H1 (cell line): ENCODE data around the gene CREB1. TPM values are rescaled to one million over a fixed set of nuclear protein-coding genes. Genes with fewer than 3 reads are reported as not detected.

ENCODE experiments used
- CTCF ChIA-PET: fragments of 300-600 bp; sonication (Branson Sonifier 250); formaldehyde crosslinking; loops from one replicate; lab custom pipeline; 2021; ENCODE audit not compliant: partially characterized antibody; lab: Charles Lee
- POLR2A ChIA-PET: fragments of 300-600 bp; sonication (Branson Sonifier 250); formaldehyde crosslinking; loops from one replicate; lab custom pipeline; 2021; ENCODE audit warnings: inconsistent platforms; ENCODE audit not compliant: partially characterized antibody; lab: Charles Lee
- DNase-seq, 2 experiments: peaks; one replicate each; pipeline versions ENCODE4 v3.0.0 to v3.0.0-alpha.2; 2010 to 2022; ENCODE audit warnings: low spot score in 2 of 2, low read depth in 1 of 2, mixed read lengths in 1 of 2
- FAIRE-seq: peaks from 2 replicates; lab custom pipeline; 2011; peaks lifted over from hg19 to GRCh38; lab: Jason Lieb, UNC
- H2AFZ ChIP-seq: 2 replicates; pipeline ENCODE4 v1.8.1; 2012; ENCODE audit warnings: low read length, inconsistent platforms
- H2AK5ac ChIP-seq: 2 replicates; pipeline ENCODE4 v1.6.1; 2013; ENCODE audit warnings: low read depth, low read length
- H2BK120ac ChIP-seq: replicated peaks from 2 replicates; pipeline ENCODE3; 2013; ENCODE audit warnings: low read depth, low read length, inconsistent platforms
- H2BK12ac ChIP-seq: 2 replicates; pipeline ENCODE4 v1.6.1; 2013; ENCODE audit warnings: low read depth, low read length
- H2BK15ac ChIP-seq: 2 replicates; pipeline ENCODE4 v1.6.1; 2013; ENCODE audit warnings: low read length
- H2BK20ac ChIP-seq: 2 replicates; pipeline ENCODE4 v1.6.1; 2013; ENCODE audit warnings: low read length
- H2BK5ac ChIP-seq: 2 replicates; pipeline ENCODE4 v1.6.1; 2013; ENCODE audit warnings: low read depth, low read length
- H3K14ac ChIP-seq: 2 replicates; pipeline ENCODE4 v1.6.1; 2013; ENCODE audit warnings: inconsistent platforms; ENCODE audit not compliant: insufficient read length
- H3K18ac ChIP-seq: 2 replicates; pipeline ENCODE4 v1.6.1; 2013; ENCODE audit warnings: low read length; ENCODE audit errors: extremely low read depth
- H3K23ac ChIP-seq: 2 replicates; pipeline ENCODE4 v1.6.1; 2013; ENCODE audit warnings: inconsistent platforms; ENCODE audit not compliant: insufficient read length
- H3K23me2 ChIP-seq: 2 replicates; pipeline ENCODE4 v1.6.1; 2013; ENCODE audit warnings: low read depth, low read length
- H3K27ac ChIP-seq: 2 replicates; pipeline ENCODE4 v1.6.1; 2011; ENCODE audit warnings: low read depth, low read length, inconsistent platforms
- H3K27me3 ChIP-seq, 4 experiments: replicated peaks in 1 of 4; 1 replicate in 1 of 4; 2 replicates in 3 of 4; pipeline versions ENCODE4 v1.6.1 to v1.8.1; 2011 to 2013; ENCODE audit warnings: low read length in 3 of 4, mild to moderate bottlenecking in 3 of 4, inconsistent platforms in 2 of 4, mixed read lengths in 2 of 4, moderate library complexity in 1 of 4; ENCODE audit not compliant: control insufficient read depth in 3 of 4, insufficient read depth in 3 of 4; ENCODE audit errors: extremely low read depth in 1 of 4
- H3K36me3 ChIP-seq, 4 experiments: 2 replicates each; pipeline versions ENCODE4 v1.6.1 to v1.8.1; 2011 to 2013; ENCODE audit warnings: mild to moderate bottlenecking in 4 of 4, low read length in 3 of 4, moderate library complexity in 2 of 4, control low read depth in 1 of 4, inconsistent platforms in 1 of 4; ENCODE audit not compliant: insufficient read depth in 4 of 4, control insufficient read depth in 2 of 4
- H3K4ac ChIP-seq: replicated peaks from 2 replicates; pipeline ENCODE3; 2013; ENCODE audit warnings: low read length, low read depth, mixed read lengths, inconsistent platforms; ENCODE audit not compliant: insufficient read length
- H3K4me1 ChIP-seq, 4 experiments: replicated peaks in 1 of 4; 1 replicate in 1 of 4; 2 replicates in 3 of 4; pipeline versions ENCODE4 v1.6.1 to v1.8.1; 2011 to 2013; ENCODE audit warnings: low read length in 3 of 4, inconsistent platforms in 2 of 4, mixed read lengths in 1 of 4; ENCODE audit not compliant: insufficient read depth in 4 of 4, control insufficient read depth in 3 of 4
- H3K4me2 ChIP-seq, 2 experiments: 2 replicates each; pipeline versions ENCODE4 v1.6.1 to v1.8.1; 2011 to 2013; ENCODE audit warnings: low read depth in 2 of 2, low read length in 2 of 2, control low read depth in 1 of 2, inconsistent platforms in 1 of 2, mild to moderate bottlenecking in 1 of 2; ENCODE audit not compliant: insufficient read depth in 1 of 2
- H3K4me3 ChIP-seq, 4 experiments: fragments of 200-600, 300-600 bp in 1 of 4; sonication (generic), shearing (Covaris generic), sonication (Bioruptor Twin) in 1 of 4; 2 replicates each; pipeline versions ENCODE4 v1.5.1 to v1.8.1; 2011 to 2016; ENCODE audit warnings: low read length in 4 of 4, low read depth in 3 of 4, control low read depth in 2 of 4, inconsistent platforms in 2 of 4, mild to moderate bottlenecking in 2 of 4, mixed read lengths in 1 of 4, moderate library complexity in 1 of 4; ENCODE audit not compliant: insufficient read depth in 2 of 4; ENCODE audit errors: extremely low read depth in 1 of 4
- H3K56ac ChIP-seq: replicated peaks from 2 replicates; pipeline ENCODE3; 2013; ENCODE audit warnings: low read depth, mild to moderate bottlenecking, mixed read lengths, low read length, inconsistent platforms; ENCODE audit not compliant: insufficient read length
- H3K79me1 ChIP-seq: 2 replicates; pipeline ENCODE4 v1.6.1; 2013; ENCODE audit warnings: low read depth, low read length, control low read depth
- H3K79me2 ChIP-seq, 2 experiments: 2 replicates each; pipeline versions ENCODE4 v1.6.1 to v1.8.1; 2012 to 2013; ENCODE audit warnings: low read length in 2 of 2, mild to moderate bottlenecking in 2 of 2, inconsistent platforms in 1 of 2; ENCODE audit not compliant: insufficient read depth in 2 of 2, control insufficient read depth in 1 of 2
- H3K9ac ChIP-seq, 4 experiments: replicated peaks in 1 of 4; 1 replicate in 1 of 4; 2 replicates in 3 of 4; pipeline versions ENCODE4 v1.6.1 to v1.8.1; 2011 to 2013; ENCODE audit warnings: low read depth in 3 of 4, low read length in 3 of 4, control low read depth in 2 of 4, mild to moderate bottlenecking in 2 of 4, moderate library complexity in 2 of 4, inconsistent platforms in 1 of 4; ENCODE audit errors: extremely low read depth in 1 of 4
- H3K9me3 ChIP-seq, 2 experiments: 2 replicates each; pipeline versions ENCODE4 v1.6.1 to v1.8.1; 2012 to 2013; ENCODE audit warnings: mild to moderate bottlenecking in 2 of 2, moderate library complexity in 2 of 2, control low read depth in 1 of 2, inconsistent platforms in 1 of 2, low read depth in 1 of 2, low read length in 1 of 2, mixed read lengths in 1 of 2; ENCODE audit not compliant: insufficient read depth in 2 of 2
- H4K20me1 ChIP-seq, 2 experiments: replicated peaks in 1 of 2; 2 replicates each; pipeline versions ENCODE3 to v1.8.1; 2011 to 2013; ENCODE audit warnings: inconsistent platforms in 2 of 2, low read length in 2 of 2, mild to moderate bottlenecking in 1 of 2; ENCODE audit not compliant: insufficient read depth in 2 of 2, control insufficient read depth in 1 of 2
- H4K5ac ChIP-seq: 2 replicates; pipeline ENCODE4 v1.6.1; 2013; ENCODE audit warnings: low read length, low read depth, mixed read lengths, inconsistent platforms; ENCODE audit not compliant: insufficient read length
- H4K8ac ChIP-seq: 2 replicates; pipeline ENCODE4 v1.8.0; 2013; ENCODE audit warnings: mild to moderate bottlenecking, moderate library complexity, low read length, inconsistent platforms; ENCODE audit not compliant: insufficient read depth; ENCODE audit errors: extremely low read depth
- H4K91ac ChIP-seq: replicated peaks from 2 replicates; pipeline ENCODE3; 2013; ENCODE audit warnings: low read length, mixed read lengths, inconsistent platforms; ENCODE audit not compliant: insufficient read length
- CBX5 ChIP-seq: fragments of 300-800, 300-1000 bp; sonication (generic); IDR thresholded peaks from 2 replicates; pipeline ENCODE4 v1.7.1; 2016; ENCODE audit warnings: antibody characterized with exemption, low read length, low read depth
- EP300 ChIP-seq, 2 experiments: IDR thresholded peaks; 1 replicate in 1 of 2; 2 replicates in 1 of 2; pipeline ENCODE4 v1.6.1; 2011 to 2012; ENCODE audit warnings: low read depth in 2 of 2, low read length in 2 of 2, mild to moderate bottlenecking in 2 of 2, borderline replicate concordance in 1 of 2, inconsistent platforms in 1 of 2, moderate library complexity in 1 of 2
- HDAC2 ChIP-seq, 2 experiments: fragments of 300-600 bp in 1 of 2; sonication (generic) in 1 of 2; IDR thresholded peaks; 2 replicates each; pipeline ENCODE4 v1.6.1; 2011 to 2012; ENCODE audit warnings: low read depth in 2 of 2, low read length in 2 of 2, mild to moderate bottlenecking in 2 of 2, moderate library complexity in 2 of 2, borderline replicate concordance in 1 of 2, inconsistent platforms in 1 of 2
- HDAC6 ChIP-seq: IDR thresholded peaks from one replicate; pipeline ENCODE4 v1.7.1; 2012; ENCODE audit warnings: low read depth, mild to moderate bottlenecking, inconsistent platforms, low read length, moderate library complexity
- PHF8 ChIP-seq: fragments of 200-600 bp; sonication (generic); conservative IDR thresholded peaks from 2 replicates; pipeline ENCODE4 v1.7.1; 2012; ENCODE audit warnings: low read depth, mild to moderate bottlenecking, inconsistent platforms, low read length, moderate library complexity
- RAD21 ChIP-seq, 2 experiments: IDR thresholded peaks in 1 of 2; conservative IDR thresholded peaks in 1 of 2; 2 replicates each; pipeline ENCODE4 v1.6.1; 2011; ENCODE audit warnings: low read depth in 2 of 2, low read length in 2 of 2, improper control_type of control experiment in 1 of 2, inconsistent platforms in 1 of 2, mild to moderate bottlenecking in 1 of 2, moderate library complexity in 1 of 2
- RBBP5 ChIP-seq: IDR thresholded peaks from 2 replicates; pipeline ENCODE4 v1.7.1; 2012; ENCODE audit warnings: low read depth, mild to moderate bottlenecking, inconsistent platforms, low read length, moderate library complexity, borderline replicate concordance
- RFX5 ChIP-seq: IDR thresholded peaks from 2 replicates; pipeline ENCODE4 v1.6.1; 2011; ENCODE audit warnings: low read depth, low read length, improper control_type of control experiment, borderline replicate concordance
- SP4 ChIP-seq: IDR thresholded peaks from 2 replicates; pipeline ENCODE4 v1.6.1; 2012; ENCODE audit warnings: low read length, inconsistent platforms
- SRF ChIP-seq: IDR thresholded peaks from 2 replicates; pipeline ENCODE4 v1.6.1; 2011; ENCODE audit warnings: mild to moderate bottlenecking, low read depth, low read length, moderate library complexity
- TAF1 ChIP-seq: IDR thresholded peaks from 2 replicates; pipeline ENCODE4 v1.6.1; 2011; ENCODE audit warnings: mild to moderate bottlenecking, low read depth, low read length
- WGBS, 2 experiments: shearing (Covaris generic) in 1 of 2; methylation state at CpG; one replicate each; pipeline versions ENCODE4 v1.1.6 to v1.1.7; 2013 to 2015; ENCODE audit warnings: low lambda C conversion rate in 2 of 2, mixed read lengths in 2 of 2, inconsistent platforms in 1 of 2, low coverage in 1 of 2, missing lambda C conversion rate in 1 of 2; ENCODE audit not compliant: insufficient replicate concordance in 2 of 2, insufficient coverage in 1 of 2, insufficient read length in 1 of 2; ENCODE audit errors: extremely low coverage in 1 of 2, missing lambda C conversion rate in 1 of 2; 5-methylcytosine and 5-hydroxymethylcytosine counted together
- polyA plus RNA-seq, 7 experiments: library from polyadenylated mRNA; depleted of rRNA in 3 of 7; stranded (reverse) in 5 of 7; unstranded in 2 of 7; fragments of >200 nt in 5 of 7; fragments of 200-250 nt in 2 of 7; gene quantifications; 1 replicate in 5 of 7; 2 replicates in 1 of 7; 4 replicates in 1 of 7; pipeline versions ENCODE4 v1.2.1 to v1.2.3, GENCODE V29; 2011 to 2013; ENCODE audit warnings: missing spikeins in 2 of 7, mixed read lengths in 2 of 7
- total RNA-seq: library from RNA; stranded (reverse); fragmentation: NEBNext Ultra II Directional; extraction: Animal tissue kit (Norgen Biotek cat#: 25700); gene quantifications from 2 replicates; pipeline ENCODE4 v1.2.1, GENCODE V29; 2021
- TF ChIP-seq, protein P1 (sequence below): IDR thresholded peaks from 2 replicates; pipeline ENCODE4 v1.6.1; 2012; ENCODE audit warnings: inconsistent platforms
- TF ChIP-seq, protein P2 (sequence below): IDR thresholded peaks from 2 replicates; pipeline ENCODE4 v1.6.1; 2011; ENCODE audit warnings: low read depth, mild to moderate bottlenecking, low read length; ENCODE audit not compliant: insufficient read depth

The CREB1 gene
- total and polyA plus RNA-seq, 2 of the 8 experiments (the other 6 are each of a cell fraction or from before 2014, with no cell fraction given) = 46.3 to 99.0 TPM

DNA sequence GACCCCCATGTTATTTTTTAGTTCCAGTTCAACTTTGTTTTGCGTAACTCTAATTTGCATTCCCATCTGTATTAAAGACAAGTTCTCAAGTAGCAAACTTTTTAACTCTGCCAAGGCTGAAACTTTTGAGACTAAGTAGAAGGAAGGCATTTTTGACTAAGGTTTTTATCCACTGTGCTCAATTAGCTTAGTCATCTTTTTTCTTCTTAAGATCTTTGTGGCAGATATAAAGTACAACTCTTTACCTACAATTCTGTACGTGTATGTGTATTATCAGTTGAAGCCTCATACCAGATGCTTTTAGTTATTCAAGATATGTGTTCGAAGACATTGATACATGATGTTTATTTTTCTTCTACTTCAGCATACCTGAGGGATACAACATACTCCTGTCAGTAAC, 41.6 kb downstream of the CREB1 start:
- DNase-seq (no peak), FAIRE-seq (no peak)
- H3K36me3 ChIP-seq = peaks cover 9 to 100% (median 47%) of the 10 kb centered on the region in 4 experiments
- peaks cover 0 to 1% of the 10 kb centered on the region in 2 experiments for H4K20me1 ChIP-seq
- no peak overlapping the region for H4K91ac ChIP-seq
- ChIA-PET CTCF (no interaction called here), POLR2A (no interaction called here)
- H3K4me3 ChIP-seq = no peak overlapping the region
- no peak overlapping the region for H3K4me2 ChIP-seq
- no peak overlapping the region for H3K9ac ChIP-seq
- no peak overlapping the region for H2BK120ac ChIP-seq
- H2BK20ac ChIP-seq = no peak overlapping the region
- H3K56ac ChIP-seq = no peak overlapping the region
- H3K18ac ChIP-seq = no peak overlapping the region
- no peaks in the 10 kb centered on the region for H3K9me3 ChIP-seq
- H3K14ac ChIP-seq = no peak overlapping the region
- H4K8ac ChIP-seq = no peak overlapping the region
- H3K23me2 ChIP-seq = no peaks in the 10 kb centered on the region
- H2BK15ac ChIP-seq = no peak overlapping the region
- H3K79me1 ChIP-seq = no peaks in the 10 kb centered on the region
- H3K27ac ChIP-seq = no peak overlapping the region
- no peak overlapping the region for H2AK5ac ChIP-seq
- H3K79me2 ChIP-seq = 0 out of 4 replicates have a peak, but pooled peaks cover 0 to 2% of the 10 kb centered on the region in 2 experiments
- WGBS, 2 experiments = 91% methylated on average over 3 of the region's 3 CpGs; no CpG with 5 or more reads in 1 of the 2 experiments
- H2AFZ ChIP-seq = no peak overlapping the region
- no peaks in the 10 kb centered on the region for H3K27me3 ChIP-seq
- H3K4ac ChIP-seq = no peak overlapping the region
- H4K5ac ChIP-seq = no peak overlapping the region
- no peak overlapping the region for H2BK12ac ChIP-seq
- H3K23ac ChIP-seq = no peak overlapping the region
- H3K4me1 ChIP-seq = no peaks in the 10 kb centered on the region
- H2BK5ac ChIP-seq = no peak overlapping the region
- no peak for TF ChIP-seq RAD21 (IDR thresholded peaks at IDR 0.05 in 1 of 2, conservative IDR thresholded peaks at IDR 0.05 in 1 of 2; ENCODE audit: low read depth in 2 of 2, low read length in 2 of 2)
- TF ChIP-seq EP300 (IDR thresholded peaks at IDR 0.05; ENCODE audit: borderline replicate concordance in 1 of 2, low read depth in 2 of 2, low read length in 2 of 2) = no peak
- no peak for TF ChIP-seq SRF
- no peak for TF ChIP-seq CBX5
- no peak for TF ChIP-seq RFX5
- no peak for TF ChIP-seq HDAC2 (IDR thresholded peaks at IDR 0.05; ENCODE audit: borderline replicate concordance in 1 of 2, low read depth in 2 of 2, low read length in 2 of 2)
- TF ChIP-seq, protein P1, sequence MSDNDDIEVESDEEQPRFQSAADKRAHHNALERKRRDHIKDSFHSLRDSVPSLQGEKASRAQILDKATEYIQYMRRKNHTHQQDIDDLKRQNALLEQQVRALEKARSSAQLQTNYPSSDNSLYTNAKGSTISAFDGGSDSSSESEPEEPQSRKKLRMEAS = no peak
- no peak for TF ChIP-seq SP4
- TF ChIP-seq HDAC6 = no peak
- TF ChIP-seq PHF8 = no peak
- TF ChIP-seq, protein P2, sequence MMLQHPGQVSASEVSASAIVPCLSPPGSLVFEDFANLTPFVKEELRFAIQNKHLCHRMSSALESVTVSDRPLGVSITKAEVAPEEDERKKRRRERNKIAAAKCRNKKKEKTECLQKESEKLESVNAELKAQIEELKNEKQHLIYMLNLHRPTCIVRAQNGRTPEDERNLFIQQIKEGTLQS = no peak
- TF ChIP-seq RBBP5 = no peak
- no peak for TF ChIP-seq TAF1
